ENCODE data around the gene TSPAN18. TPM values are rescaled to one million over a fixed set of nuclear protein-coding genes. Genes with fewer than 3 reads are reported as not detected.
A peak's percentile ranks its signal among the peaks of the same experiment; 100 is the strongest.

The TSPAN18 gene
- total and polyA plus RNA-seq, 8 donors: 0.69 to 2.7 (median 1.5) TPM

GRCh38 chr11:44954051-44954906, 227.5 kb downstream of the TSPAN18 start:
- intact Hi-C loops (cut with DNase I): no loop called here
- ATAC-seq (no peak), FAIRE-seq (no peak), DNase-seq (no peak)
- Histone ChIP-seq H3K4me3 (no peak overlapping the region), H3K27me3 (no peaks in the 10 kb centered on the region), H3K9me3 (no peaks in the 10 kb centered on the region), H3K4me1 (peaks cover 0 to 8% (median 0%) of the 10 kb centered on the region in 3 donors), H3K36me3 (no peaks in the 10 kb centered on the region), H3K27ac (peak overlapping the region in 2 of 4 donors; percentile 41 to 50)
- TF ChIP-seq CTCF (IDR thresholded peaks at IDR 0.05): no peak
- WGBS, 2 donors: 85 to 93% methylated on average over 12 of the region's 12 CpGs

- DNase-seq (peak in 2 of 6 donors; percentile 43), FAIRE-seq (no peak), ATAC-seq (peak in 3 of 4 donors; percentile 8 to 74 (median 34))
- 70 to 74% methylated on average over 5 of the region's 5 CpGs for WGBS, 2 donors
- Histone ChIP-seq H3K27me3 (no peaks in the 10 kb centered on the region), H3K4me1 (peaks cover 0 to 8% (median 0%) of the 10 kb centered on the region in 3 donors), H3K36me3 (no peaks in the 10 kb centered on the region), H3K4me3 (no peak overlapping the region), H3K9me3 (no peaks in the 10 kb centered on the region), H3K27ac (peak overlapping the region in 2 of 4 donors; percentile 41 to 50)
- no peak for TF ChIP-seq CTCF (IDR thresholded peaks at IDR 0.05)
- intact Hi-C loops (cut with DNase I): no loop called here
These were observed 228.4 kb downstream of the TSPAN18 start for GRCh38 chr11:44955015-44955738.

- TF ChIP-seq CTCF (IDR thresholded peaks at IDR 0.05): no peak
- no peak for ATAC-seq
- no peak for FAIRE-seq
- Histone ChIP-seq H3K27me3 (no peaks in the 10 kb centered on the region), H3K36me3 (no peaks in the 10 kb centered on the region), H3K27ac (no peak overlapping the region), H3K4me3 (no peak overlapping the region), H3K9me3 (no peaks in the 10 kb centered on the region), H3K4me1 (peaks cover 0 to 8% (median 0%) of the 10 kb centered on the region in 3 donors)
- DNase-seq: no peak
- intact Hi-C loops (cut with DNase I): no loop called here
- WGBS, 2 donors: 54% methylated on average over 33 to 35 of the region's 35 CpGs
These were observed 230.3 kb downstream of the TSPAN18 start for GRCh38 chr11:44957040-44957515.

GRCh38 chr11:44957776-44958564, 231.2 kb downstream of the TSPAN18 start:
- H3K4me3 ChIP-seq: no peak overlapping the region
- 54 to 58% methylated on average over 8 of the region's 8 CpGs for WGBS, 2 donors
- intact Hi-C loops (cut with DNase I): no loop called here
- FAIRE-seq: no peak
- no peak overlapping the region for H3K27ac ChIP-seq
- no peaks in the 10 kb centered on the region for H3K36me3 ChIP-seq
- no peaks in the 10 kb centered on the region for H3K9me3 ChIP-seq
- ATAC-seq: no peak
- DNase-seq: no peak
- no peaks in the 10 kb centered on the region for H3K27me3 ChIP-seq
- TF ChIP-seq CTCF (IDR thresholded peaks at IDR 0.05): no peak
- H3K4me1 ChIP-seq: peaks cover 0 to 8% (median 0%) of the 10 kb centered on the region in 3 donors

All from pancreas (tissue), 10 donors.